KMS-11 (cell line): Measurements from ENCODE around the gene OR4C45.
"Not testable (repeated sequence)": the region's sequence is repeated elsewhere in the genome, so short reads cannot be mapped to it uniquely, and the experiment has no call there.

ENCODE experiments used
- H2AFZ ChIP-seq: fragments of 200-600 bp; sonication (generic); 2 replicates; pipeline ENCODE4 v1.6.1; 2016; ENCODE audit warnings: antibody characterized with exemption, mixed run types, low read depth
- H3K27ac ChIP-seq: fragments of 200-600 bp; sonication (generic); 2 replicates; pipeline ENCODE4 v1.6.1; 2016; ENCODE audit warnings: mild to moderate bottlenecking, mixed run types
- H3K27me3 ChIP-seq: fragments of 200-600 bp; sonication (generic); 2 replicates; pipeline ENCODE4 v1.6.1; 2017; ENCODE audit warnings: mild to moderate bottlenecking, low read depth, mixed run types, moderate library complexity; ENCODE audit not compliant: insufficient read depth
- H3K36me3 ChIP-seq: fragments of 200-600 bp; sonication (generic); 2 replicates; pipeline ENCODE4 v1.6.1; 2017; ENCODE audit warnings: mild to moderate bottlenecking, mixed run types; ENCODE audit not compliant: insufficient read depth
- H3K4me1 ChIP-seq: fragments of 200-600 bp; sonication (generic); 2 replicates; pipeline ENCODE4 v1.6.1; 2016; ENCODE audit warnings: mild to moderate bottlenecking, low read depth, mixed run types; ENCODE audit not compliant: poor library complexity, severe bottlenecking
- H3K4me2 ChIP-seq: fragments of 200-600 bp; sonication (generic); 2 replicates; pipeline ENCODE4 v1.7.0; 2016; ENCODE audit warnings: mild to moderate bottlenecking, mixed run types
- H3K4me3 ChIP-seq: fragments of 200-600 bp; sonication (generic); IDR thresholded peaks from 2 replicates; pipeline ENCODE4 v1.6.1; 2017; ENCODE audit warnings: low read depth, low read length, mixed read lengths; ENCODE audit not compliant: insufficient read depth
- H3K79me2 ChIP-seq: fragments of 200-600 bp; sonication (generic); 2 replicates; pipeline ENCODE4 v1.6.1; 2016; ENCODE audit warnings: low read depth, mixed run types; ENCODE audit not compliant: insufficient read depth
- H3K9ac ChIP-seq: fragments of 200-600 bp; sonication (generic); 2 replicates; pipeline ENCODE4 v1.6.1; 2016; ENCODE audit warnings: mild to moderate bottlenecking, mixed run types
- H4K20me1 ChIP-seq: fragments of 200-600 bp; sonication (generic); 2 replicates; pipeline ENCODE4 v1.6.1; 2016; ENCODE audit warnings: mild to moderate bottlenecking, mixed run types; ENCODE audit not compliant: insufficient read depth
- CTCF ChIP-seq: fragments of 200-600 bp; sonication (generic); conservative IDR thresholded peaks from 2 replicates; pipeline ENCODE4 v1.6.1; 2017; ENCODE audit warnings: low read depth, mild to moderate bottlenecking, antibody characterized with exemption, low read length, moderate library complexity, mixed read lengths

OR4C45 gene

GRCh38 chr11:50078001-50078400, 45.3 kb downstream of the OR4C45 start:
- no peak overlapping the region for H3K4me3 ChIP-seq
- no peak overlapping the region for H3K9ac ChIP-seq
- H3K4me1 ChIP-seq = no peaks in the 10 kb centered on the region
- no peak overlapping the region for H3K27ac ChIP-seq
- no peaks in the 10 kb centered on the region for H3K27me3 ChIP-seq
- TF ChIP-seq CTCF = no peak
- no peak overlapping the region for H3K4me2 ChIP-seq
- H3K79me2 ChIP-seq = no peaks in the 10 kb centered on the region
- H3K36me3 ChIP-seq = no peaks in the 10 kb centered on the region
- no peaks in the 10 kb centered on the region for H4K20me1 ChIP-seq
- H2AFZ ChIP-seq = no peak overlapping the region

- not testable (repeated sequence) for H3K4me2 ChIP-seq, H3K27ac ChIP-seq, H3K4me1 ChIP-seq
These were observed 46.3 kb downstream of the OR4C45 start for GRCh38 chr11:50078946-50079345.

GRCh38 chr11:50080256-50080655, 47.6 kb downstream of the OR4C45 start:
- no peaks in the 10 kb centered on the region for H3K36me3 ChIP-seq
- H3K27ac ChIP-seq = no peak overlapping the region
- H4K20me1 ChIP-seq = no peaks in the 10 kb centered on the region

More at GRCh38 chr11:50078946-50079345, 46.3 kb downstream of the OR4C45 start:
- not testable (repeated sequence) for H3K9ac ChIP-seq, H3K36me3 ChIP-seq, H4K20me1 ChIP-seq, H3K27me3 ChIP-seq, H3K4me3 ChIP-seq, H2AFZ ChIP-seq, H3K79me2 ChIP-seq

More at GRCh38 chr11:50080256-50080655, 47.6 kb downstream of the OR4C45 start:
- Histone ChIP-seq H3K27me3 (no peaks in the 10 kb centered on the region), H3K4me2 (no peak overlapping the region), H3K4me3 (no peak overlapping the region), H2AFZ (no peak overlapping the region), H3K9ac (no peak overlapping the region), H3K4me1 (no peaks in the 10 kb centered on the region), H3K79me2 (no peaks in the 10 kb centered on the region)
- no peak for TF ChIP-seq CTCF
